ENCODE results near the gene DMAC2L.
A peak's percentile ranks its signal among the peaks of the same experiment; 100 is the strongest.
"Not testable (repeated sequence)": the region's sequence is repeated elsewhere in the genome, so short reads cannot be mapped to it uniquely, and the experiment has no call there.

DMAC2L gene

GRCh38 chr14:50362764-50363713 is 50.9 kb downstream of the DMAC2L start:
- no peak overlapping the region for H3K9ac ChIP-seq (ENCODE audit: low read length)
- no peaks in the 10 kb centered on the region for H4K20me1 ChIP-seq (ENCODE audit: insufficient read depth, low read length)
- H3K27me3 ChIP-seq (replicated peaks; ENCODE audit: insufficient read depth, low read length), result no peaks in the 10 kb centered on the region
- no peak overlapping the region for H3K27ac ChIP-seq (ENCODE audit: low read length)
- H3K36me3 ChIP-seq (replicated peaks; ENCODE audit: insufficient read depth, low read length), result no peaks in the 10 kb centered on the region
- no peak for TF ChIP-seq CTCF (IDR thresholded peaks at IDR 0.05; ENCODE audit: low read length)
- TF ChIP-seq EZH2phosphoT487 (IDR thresholded peaks at IDR 0.05; ENCODE audit: low read length), result no peak
- TF ChIP-seq EZH2 (optimal IDR thresholded peaks at IDR 0.05; ENCODE audit: low read depth, low read length), result no peak
- no peaks in the 10 kb centered on the region for H3K9me3 ChIP-seq (replicated peaks; ENCODE audit: insufficient read depth, low read length)
- H2AFZ ChIP-seq (ENCODE audit: low read length), result no peak overlapping the region
- H3K4me3 ChIP-seq (ENCODE audit: low read length), result peak overlapping the region; percentile 57
- H3K4me2 ChIP-seq (ENCODE audit: low read depth, low read length), result peak overlapping the region; percentile 53
- peaks cover 3% of the 10 kb centered on the region; the same call in 1 of the 2 replicates for H3F3A ChIP-seq (ENCODE audit: insufficient read depth, low read length)
- DNase-seq, result peak; percentile 9
- H3K9me2 ChIP-seq (replicated peaks; ENCODE audit: insufficient read depth, low read length), result no peaks in the 10 kb centered on the region
- H3K4me1 ChIP-seq (ENCODE audit: low read length), result no peaks in the 10 kb centered on the region
- no peaks in the 10 kb centered on the region for H3K79me2 ChIP-seq (ENCODE audit: low read length)

- Histone ChIP-seq H2AFZ (ENCODE audit: low read length) (no peak overlapping the region), H3K4me1 (ENCODE audit: low read length) (no peaks in the 10 kb centered on the region), H4K20me1 (ENCODE audit: insufficient read depth, low read length) (no peaks in the 10 kb centered on the region), H3K36me3 (replicated peaks; ENCODE audit: insufficient read depth, low read length) (no peaks in the 10 kb centered on the region), H3K27ac (ENCODE audit: low read length) (no peak overlapping the region), H3K4me2 (ENCODE audit: low read depth, low read length) (peak overlapping the region; percentile 53), H3K4me3 (ENCODE audit: low read length) (peak overlapping the region; percentile 57), H3K9ac (ENCODE audit: low read length) (no peak overlapping the region), H3K79me2 (ENCODE audit: low read length) (no peaks in the 10 kb centered on the region), H3K9me2 (replicated peaks; ENCODE audit: insufficient read depth, low read length) (no peaks in the 10 kb centered on the region), H3F3A (ENCODE audit: insufficient read depth, low read length) (peaks cover 3% of the 10 kb centered on the region; the same call in 1 of the 2 replicates), H3K27me3 (replicated peaks; ENCODE audit: insufficient read depth, low read length) (no peaks in the 10 kb centered on the region), H3K9me3 (replicated peaks; ENCODE audit: insufficient read depth, low read length) (no peaks in the 10 kb centered on the region)
- peak; percentile 67 for DNase-seq
- TF ChIP-seq EZH2phosphoT487 (IDR thresholded peaks at IDR 0.05; ENCODE audit: low read length), result no peak
- TF ChIP-seq CTCF (IDR thresholded peaks at IDR 0.05; ENCODE audit: low read length), result no peak
- no peak for TF ChIP-seq EZH2 (optimal IDR thresholded peaks at IDR 0.05; ENCODE audit: low read depth, low read length)
These were observed 51.6 kb downstream of the DMAC2L start for GRCh38 chr14:50363714-50364111.

GRCh38 chr14:50364792-50365191 is 52.7 kb downstream of the DMAC2L start:
- Histone ChIP-seq H3K27ac (ENCODE audit: low read length) (no peak overlapping the region), H3K9me3 (replicated peaks; ENCODE audit: insufficient read depth, low read length) (no peaks in the 10 kb centered on the region), H3K27me3 (replicated peaks; ENCODE audit: insufficient read depth, low read length) (no peaks in the 10 kb centered on the region), H3F3A (ENCODE audit: insufficient read depth, low read length) (peaks cover 3% of the 10 kb centered on the region; the same call in 1 of the 2 replicates), H3K36me3 (replicated peaks; ENCODE audit: insufficient read depth, low read length) (no peaks in the 10 kb centered on the region), H3K9me2 (replicated peaks; ENCODE audit: insufficient read depth, low read length) (no peaks in the 10 kb centered on the region), H3K4me3 (ENCODE audit: low read length) (no peak overlapping the region), H3K9ac (ENCODE audit: low read length) (no peak overlapping the region), H3K4me1 (ENCODE audit: low read length) (no peaks in the 10 kb centered on the region), H4K20me1 (ENCODE audit: insufficient read depth, low read length) (no peaks in the 10 kb centered on the region), H3K4me2 (ENCODE audit: low read depth, low read length) (no peak overlapping the region), H3K79me2 (ENCODE audit: low read length) (no peaks in the 10 kb centered on the region), H2AFZ (ENCODE audit: low read length) (no peak overlapping the region)
- no peak for DNase-seq
- TF ChIP-seq EZH2phosphoT487 (IDR thresholded peaks at IDR 0.05; ENCODE audit: low read length), result no peak
- TF ChIP-seq EZH2 (optimal IDR thresholded peaks at IDR 0.05; ENCODE audit: low read depth, low read length), result no peak
- no peak for TF ChIP-seq CTCF (IDR thresholded peaks at IDR 0.05; ENCODE audit: low read length)

- not testable (repeated sequence) for H3K27ac ChIP-seq (ENCODE audit: low read length); H3K9me2 ChIP-seq (replicated peaks; ENCODE audit: insufficient read depth, low read length); H2AFZ ChIP-seq (ENCODE audit: low read length); H3K9ac ChIP-seq (ENCODE audit: low read length); H3F3A ChIP-seq (ENCODE audit: insufficient read depth, low read length); DNase-seq; H3K4me2 ChIP-seq (ENCODE audit: low read depth, low read length); H3K27me3 ChIP-seq (replicated peaks; ENCODE audit: insufficient read depth, low read length); H3K79me2 ChIP-seq (ENCODE audit: low read length); H3K36me3 ChIP-seq (replicated peaks; ENCODE audit: insufficient read depth, low read length); H4K20me1 ChIP-seq (ENCODE audit: insufficient read depth, low read length); H3K9me3 ChIP-seq (replicated peaks; ENCODE audit: insufficient read depth, low read length); H3K4me3 ChIP-seq (ENCODE audit: low read length); H3K4me1 ChIP-seq (ENCODE audit: low read length)
These were observed 53.4 kb downstream of the DMAC2L start for GRCh38 chr14:50365572-50365971.
